ENCODE measurements around the gene BEAN1. TPM values are rescaled to one million over a fixed set of nuclear protein-coding genes. Genes with fewer than 3 reads are reported as not detected.
A peak's percentile ranks its signal among the peaks of the same experiment; 100 is the strongest.
"Not testable (repeated sequence)": the region's sequence is repeated elsewhere in the genome, so short reads cannot be mapped to it uniquely, and the experiment has no call there.

Gene BEAN1
- total and polyA plus RNA-seq, 2 experiments from 2014 or later: 0.07 to 0.10 TPM

DNA sequence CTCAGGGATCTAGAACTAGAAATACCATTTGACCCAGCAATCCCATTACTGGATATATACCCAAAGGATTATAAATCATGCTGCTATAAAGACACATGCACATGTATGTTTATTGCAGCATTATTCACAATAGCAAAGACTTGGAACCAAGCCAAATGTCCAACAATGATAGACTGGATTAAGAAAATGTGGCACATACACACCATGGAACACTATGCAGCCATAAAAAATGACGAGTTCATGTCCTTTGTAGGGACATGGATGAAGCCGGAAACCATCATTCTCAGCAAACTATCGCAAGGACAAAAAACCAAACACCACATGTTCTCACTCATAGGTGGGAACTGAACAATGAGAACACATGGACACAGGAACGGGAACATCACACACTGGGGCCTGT, 74.5 kb downstream of the BEAN1 start:
- H3K27ac Mint-ChIP-seq; H3K4me3 ChIP-seq; H3K4me3 Mint-ChIP-seq; H4K20me1 ChIP-seq (replicated peaks; ENCODE audit: insufficient read depth); H3K9me2 ChIP-seq (ENCODE audit: insufficient read depth); DNase-seq (ENCODE audit: low spot score); H3K4me1 ChIP-seq (ENCODE audit: insufficient read depth); H3K36me3 Mint-ChIP-seq (ENCODE audit: low read depth); H3K27me3 Mint-ChIP-seq (ENCODE audit: insufficient read depth, low read depth, poor library complexity); H3K4me1 Mint-ChIP-seq; H3K4me2 ChIP-seq; H3F3A ChIP-seq (replicated peaks; ENCODE audit: low read depth); H3K27me3 ChIP-seq (ENCODE audit: insufficient read depth); H3K27ac ChIP-seq (ENCODE audit: low read depth); H3K79me2 ChIP-seq (replicated peaks; ENCODE audit: insufficient read depth); H3K9me3 Mint-ChIP-seq; H2AFZ ChIP-seq; ATAC-seq; H3K36me3 ChIP-seq (ENCODE audit: insufficient read depth): not testable (repeated sequence)

- Histone ChIP-seq H2AFZ (0 out of 2 replicates have a peak overlapping the region, but pooled peaks have one; percentile 87), H3K79me2 (replicated peaks; ENCODE audit: insufficient read depth) (no peaks in the 10 kb centered on the region), H3K27ac (ENCODE audit: low read depth) (no peak overlapping the region), H3K4me3 (no peak overlapping the region), H3K4me1 (ENCODE audit: insufficient read depth) (no peaks in the 10 kb centered on the region), H3K9me2 (ENCODE audit: insufficient read depth) (no peaks in the 10 kb centered on the region), H3K4me2 (no peak overlapping the region), H3F3A (replicated peaks; ENCODE audit: low read depth) (no peaks in the 10 kb centered on the region), H4K20me1 (replicated peaks; ENCODE audit: insufficient read depth) (no peaks in the 10 kb centered on the region), H3K27me3 (ENCODE audit: insufficient read depth) (no peaks in the 10 kb centered on the region), H3K36me3 (ENCODE audit: insufficient read depth) (no peaks in the 10 kb centered on the region)
- DNase-seq (ENCODE audit: low spot score): no peak
- Mint-ChIP-seq H3K27me3 (ENCODE audit: insufficient read depth, low read depth, poor library complexity) (peaks cover 7% of the 10 kb centered on the region), H3K4me3 (no peak overlapping the region), H3K27ac (no peak overlapping the region), H3K36me3 (ENCODE audit: low read depth) (no peaks in the 10 kb centered on the region), H3K4me1 (peaks cover 3% of the 10 kb centered on the region), H3K9me3 (peaks cover 1% of the 10 kb centered on the region; the same call in 2 of the 3 replicates)
- peak; percentile 45; the same call in 2 of the 3 replicates for ATAC-seq
- TF ChIP-seq POLR2AphosphoS5 (IDR thresholded peaks at IDR 0.05; ENCODE audit: low read depth): no peak
- TF ChIP-seq ZNF331 (CRISPR knock-in tag; IDR thresholded peaks at IDR 0.05; ENCODE audit: low read depth): no peak
- no peak for TF ChIP-seq NANOG (IDR thresholded peaks at IDR 0.05; ENCODE audit: borderline replicate concordance)
- no peak for TF ChIP-seq JUNB (IDR thresholded peaks at IDR 0.05; ENCODE audit: unreplicated experiment)
- TF ChIP-seq ZNF114 (CRISPR knock-in tag; IDR thresholded peaks at IDR 0.05): no peak
- TF ChIP-seq EZH2 (IDR thresholded peaks at IDR 0.05; ENCODE audit: low read depth, unreplicated experiment): no peak
- TF ChIP-seq, protein P1, sequence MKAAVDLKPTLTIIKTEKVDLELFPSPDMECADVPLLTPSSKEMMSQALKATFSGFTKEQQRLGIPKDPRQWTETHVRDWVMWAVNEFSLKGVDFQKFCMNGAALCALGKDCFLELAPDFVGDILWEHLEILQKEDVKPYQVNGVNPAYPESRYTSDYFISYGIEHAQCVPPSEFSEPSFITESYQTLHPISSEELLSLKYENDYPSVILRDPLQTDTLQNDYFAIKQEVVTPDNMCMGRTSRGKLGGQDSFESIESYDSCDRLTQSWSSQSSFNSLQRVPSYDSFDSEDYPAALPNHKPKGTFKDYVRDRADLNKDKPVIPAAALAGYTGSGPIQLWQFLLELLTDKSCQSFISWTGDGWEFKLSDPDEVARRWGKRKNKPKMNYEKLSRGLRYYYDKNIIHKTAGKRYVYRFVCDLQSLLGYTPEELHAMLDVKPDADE (IDR thresholded peaks at IDR 0.05): no peak
- TF ChIP-seq REST (IDR thresholded peaks at IDR 0.05; ENCODE audit: unreplicated experiment): no peak
- no peak for TF ChIP-seq CREB1 (CRISPR knock-in tag; IDR thresholded peaks at IDR 0.05; ENCODE audit: low read depth)
- TF ChIP-seq, protein P2, sequence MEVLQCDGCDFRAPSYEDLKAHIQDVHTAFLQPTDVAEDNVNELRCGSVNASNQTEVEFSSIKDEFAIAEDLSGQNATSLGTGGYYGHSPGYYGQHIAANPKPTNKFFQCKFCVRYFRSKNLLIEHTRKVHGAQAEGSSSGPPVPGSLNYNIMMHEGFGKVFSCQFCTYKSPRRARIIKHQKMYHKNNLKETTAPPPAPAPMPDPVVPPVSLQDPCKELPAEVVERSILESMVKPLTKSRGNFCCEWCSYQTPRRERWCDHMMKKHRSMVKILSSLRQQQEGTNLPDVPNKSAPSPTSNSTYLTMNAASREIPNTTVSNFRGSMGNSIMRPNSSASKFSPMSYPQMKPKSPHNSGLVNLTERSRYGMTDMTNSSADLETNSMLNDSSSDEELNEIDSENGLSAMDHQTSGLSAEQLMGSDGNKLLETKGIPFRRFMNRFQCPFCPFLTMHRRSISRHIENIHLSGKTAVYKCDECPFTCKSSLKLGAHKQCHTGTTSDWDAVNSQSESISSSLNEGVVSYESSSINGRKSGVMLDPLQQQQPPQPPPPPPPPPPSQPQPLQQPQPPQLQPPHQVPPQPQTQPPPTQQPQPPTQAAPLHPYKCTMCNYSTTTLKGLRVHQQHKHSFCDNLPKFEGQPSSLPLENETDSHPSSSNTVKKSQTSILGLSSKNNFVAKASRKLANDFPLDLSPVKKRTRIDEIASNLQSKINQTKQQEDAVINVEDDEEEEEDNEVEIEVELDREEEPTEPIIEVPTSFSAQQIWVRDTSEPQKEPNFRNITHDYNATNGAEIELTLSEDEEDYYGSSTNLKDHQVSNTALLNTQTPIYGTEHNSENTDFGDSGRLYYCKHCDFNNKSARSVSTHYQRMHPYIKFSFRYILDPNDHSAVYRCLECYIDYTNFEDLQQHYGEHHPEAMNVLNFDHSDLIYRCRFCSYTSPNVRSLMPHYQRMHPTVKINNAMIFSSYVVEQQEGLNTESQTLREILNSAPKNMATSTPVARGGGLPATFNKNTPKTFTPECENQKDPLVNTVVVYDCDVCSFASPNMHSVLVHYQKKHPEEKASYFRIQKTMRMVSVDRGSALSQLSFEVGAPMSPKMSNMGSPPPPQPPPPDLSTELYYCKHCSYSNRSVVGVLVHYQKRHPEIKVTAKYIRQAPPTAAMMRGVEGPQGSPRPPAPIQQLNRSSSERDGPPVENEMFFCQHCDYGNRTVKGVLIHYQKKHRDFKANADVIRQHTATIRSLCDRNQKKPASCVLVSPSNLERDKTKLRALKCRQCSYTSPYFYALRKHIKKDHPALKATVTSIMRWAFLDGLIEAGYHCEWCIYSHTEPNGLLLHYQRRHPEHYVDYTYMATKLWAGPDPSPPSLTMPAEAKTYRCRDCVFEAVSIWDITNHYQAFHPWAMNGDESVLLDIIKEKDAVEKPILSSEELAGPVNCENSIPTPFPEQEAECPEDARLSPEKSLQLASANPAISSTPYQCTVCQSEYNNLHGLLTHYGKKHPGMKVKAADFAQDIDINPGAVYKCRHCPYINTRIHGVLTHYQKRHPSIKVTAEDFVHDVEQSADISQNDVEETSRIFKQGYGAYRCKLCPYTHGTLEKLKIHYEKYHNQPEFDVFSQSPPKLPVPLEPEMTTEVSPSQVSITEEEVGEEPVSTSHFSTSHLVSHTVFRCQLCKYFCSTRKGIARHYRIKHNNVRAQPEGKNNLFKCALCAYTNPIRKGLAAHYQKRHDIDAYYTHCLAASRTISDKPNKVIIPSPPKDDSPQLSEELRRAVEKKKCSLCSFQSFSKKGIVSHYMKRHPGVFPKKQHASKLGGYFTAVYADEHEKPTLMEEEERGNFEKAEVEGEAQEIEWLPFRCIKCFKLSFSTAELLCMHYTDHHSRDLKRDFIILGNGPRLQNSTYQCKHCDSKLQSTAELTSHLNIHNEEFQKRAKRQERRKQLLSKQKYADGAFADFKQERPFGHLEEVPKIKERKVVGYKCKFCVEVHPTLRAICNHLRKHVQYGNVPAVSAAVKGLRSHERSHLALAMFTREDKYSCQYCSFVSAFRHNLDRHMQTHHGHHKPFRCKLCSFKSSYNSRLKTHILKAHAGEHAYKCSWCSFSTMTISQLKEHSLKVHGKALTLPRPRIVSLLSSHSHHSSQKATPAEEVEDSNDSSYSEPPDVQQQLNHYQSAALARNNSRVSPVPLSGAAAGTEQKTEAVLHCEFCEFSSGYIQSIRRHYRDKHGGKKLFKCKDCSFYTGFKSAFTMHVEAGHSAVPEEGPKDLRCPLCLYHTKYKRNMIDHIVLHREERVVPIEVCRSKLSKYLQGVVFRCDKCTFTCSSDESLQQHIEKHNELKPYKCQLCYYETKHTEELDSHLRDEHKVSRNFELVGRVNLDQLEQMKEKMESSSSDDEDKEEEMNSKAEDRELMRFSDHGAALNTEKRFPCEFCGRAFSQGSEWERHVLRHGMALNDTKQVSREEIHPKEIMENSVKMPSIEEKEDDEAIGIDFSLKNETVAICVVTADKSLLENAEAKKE (CRISPR knock-in tag; IDR thresholded peaks at IDR 0.05): no peak
- TF ChIP-seq STAT1 (IDR thresholded peaks at IDR 0.05; ENCODE audit: unreplicated experiment): no peak
These were observed 75.2 kb downstream of the BEAN1 start for GRCh38 chr16:66502020-66502913.

All from GM23338 (cell line).